Right atrium auricular region (tissue), 2 donors: ENCODE measurements around the gene ZNF79. TPM values are rescaled to one million over a fixed set of nuclear protein-coding genes. Genes with fewer than 3 reads are reported as not detected.

Experiments used
- DNase-seq: peaks from one replicate; pipeline ENCODE4 v3.0.0-alpha.2; 2019; ENCODE audit warnings: low spot score
- H3K27ac ChIP-seq, 2 donors: fragments of 200-600 bp; sonication (generic); 1 replicate in 1 of 2; 2 replicates in 1 of 2; pipeline ENCODE4 v1.5.1; 2016 to 2019
- H3K27me3 ChIP-seq, 2 donors: fragments of 200-600 bp; sonication (generic); one replicate each; pipeline versions ENCODE4 v1.5.1 to v1.6.0; 2017 to 2019
- H3K36me3 ChIP-seq: fragments of 200-600 bp; sonication (generic); one replicate; pipeline ENCODE4 v1.5.1; 2016
- H3K4me1 ChIP-seq, 2 donors: fragments of 200-600 bp; sonication (generic); one replicate each; pipeline versions ENCODE4 v1.5.1 to v1.6.0; 2017 to 2019
- H3K4me3 ChIP-seq, 2 donors: fragments of 200-600 bp; sonication (generic); 1 replicate in 1 of 2; 2 replicates in 1 of 2; pipeline ENCODE4 v1.5.1; 2017 to 2019; ENCODE audit warnings: mild to moderate bottlenecking in 1 of 2, moderate library complexity in 1 of 2
- H3K9me3 ChIP-seq, 2 donors: fragments of 200-600 bp; sonication (generic); one replicate each; pipeline ENCODE4 v1.5.1; 2019
- total RNA-seq, 2 donors: library from RNA; depleted of rRNA; stranded (reverse); fragments of >200 nt; gene quantifications; one replicate each; pipeline ENCODE4 v1.1.0, GENCODE V29; 2016
- TF ChIP-seq, protein P1 (sequence below), 2 donors: fragments of 200-600 bp; sonication (generic); IDR thresholded peaks; one replicate each; pipeline ENCODE4 v1.5.1; 2019; ENCODE audit warnings: antibody characterized with exemption in 2 of 2

ZNF79 gene
- total RNA-seq, 2 donors from 2014 or later: 5.7 TPM

DNA sequence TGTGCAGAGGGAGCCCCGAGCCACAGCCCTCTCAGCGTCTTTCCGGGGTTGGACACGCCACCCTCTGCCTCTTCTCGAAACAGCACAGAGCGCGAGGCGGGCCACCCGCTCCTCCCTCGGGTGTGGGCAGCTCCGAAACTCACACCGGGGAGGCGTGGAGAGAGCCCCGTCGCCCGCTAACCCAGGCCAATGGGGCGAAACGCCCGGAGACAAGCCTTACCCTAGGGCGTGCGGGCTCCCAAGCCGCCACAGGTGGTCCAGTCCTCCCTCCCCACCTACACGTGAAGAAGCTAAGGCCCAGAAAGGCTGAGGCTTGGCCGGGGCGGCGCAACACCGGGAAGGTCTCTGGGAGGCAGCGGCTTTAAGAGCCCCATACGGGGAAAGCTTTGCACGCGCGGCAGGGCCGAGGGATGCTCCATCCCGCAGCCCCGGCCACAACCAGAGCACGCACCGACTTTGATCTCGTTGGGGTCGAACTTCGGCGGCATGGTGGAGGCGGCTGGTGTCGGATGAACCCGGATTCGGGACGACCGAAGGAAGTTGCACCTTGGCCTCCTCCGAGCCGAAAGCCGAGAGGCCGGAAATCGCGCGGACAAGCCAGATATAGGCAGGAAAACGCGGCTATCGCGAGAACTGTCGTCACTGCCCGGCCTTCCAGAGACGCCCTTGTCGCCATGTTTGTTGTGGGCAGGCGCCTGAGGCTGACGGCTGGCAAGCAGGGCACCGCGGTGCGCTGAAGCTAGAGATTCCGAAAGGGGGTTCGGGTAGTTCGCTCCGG, 26.8 kb downstream of the ZNF79 start, which contains the start of the genes LRSAM1 and RPL12:
Gene LRSAM1 (plus strand): TSS at position 681 of the 778 bp plus-strand sequence. CDS start 3,018 bp downstream, outside the sequence.
Gene RPL12 (minus strand): TSS at position 577 of the 778 bp plus-strand sequence. CDS start 89 bp downstream, at position 488.
- H3K27ac ChIP-seq: peak within 1 kb of the TSS; percentile 95 to 96
- H3K4me3 ChIP-seq: peak within 1 kb of the TSS; percentile 82 to 87
- H3K4me1 ChIP-seq: peaks cover 0 to 58% of the 10 kb centered on the region in 2 donors
- H3K36me3 ChIP-seq: peaks cover 52% of the 10 kb centered on the region
- no peaks in the 10 kb centered on the region for H3K27me3 ChIP-seq
- DNase-seq: peak; percentile 98
- no peaks in the 10 kb centered on the region for H3K9me3 ChIP-seq
- TF ChIP-seq, protein P1, sequence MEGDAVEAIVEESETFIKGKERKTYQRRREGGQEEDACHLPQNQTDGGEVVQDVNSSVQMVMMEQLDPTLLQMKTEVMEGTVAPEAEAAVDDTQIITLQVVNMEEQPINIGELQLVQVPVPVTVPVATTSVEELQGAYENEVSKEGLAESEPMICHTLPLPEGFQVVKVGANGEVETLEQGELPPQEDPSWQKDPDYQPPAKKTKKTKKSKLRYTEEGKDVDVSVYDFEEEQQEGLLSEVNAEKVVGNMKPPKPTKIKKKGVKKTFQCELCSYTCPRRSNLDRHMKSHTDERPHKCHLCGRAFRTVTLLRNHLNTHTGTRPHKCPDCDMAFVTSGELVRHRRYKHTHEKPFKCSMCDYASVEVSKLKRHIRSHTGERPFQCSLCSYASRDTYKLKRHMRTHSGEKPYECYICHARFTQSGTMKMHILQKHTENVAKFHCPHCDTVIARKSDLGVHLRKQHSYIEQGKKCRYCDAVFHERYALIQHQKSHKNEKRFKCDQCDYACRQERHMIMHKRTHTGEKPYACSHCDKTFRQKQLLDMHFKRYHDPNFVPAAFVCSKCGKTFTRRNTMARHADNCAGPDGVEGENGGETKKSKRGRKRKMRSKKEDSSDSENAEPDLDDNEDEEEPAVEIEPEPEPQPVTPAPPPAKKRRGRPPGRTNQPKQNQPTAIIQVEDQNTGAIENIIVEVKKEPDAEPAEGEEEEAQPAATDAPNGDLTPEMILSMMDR (IDR thresholded peaks at IDR 0.05): no peak

DNA sequence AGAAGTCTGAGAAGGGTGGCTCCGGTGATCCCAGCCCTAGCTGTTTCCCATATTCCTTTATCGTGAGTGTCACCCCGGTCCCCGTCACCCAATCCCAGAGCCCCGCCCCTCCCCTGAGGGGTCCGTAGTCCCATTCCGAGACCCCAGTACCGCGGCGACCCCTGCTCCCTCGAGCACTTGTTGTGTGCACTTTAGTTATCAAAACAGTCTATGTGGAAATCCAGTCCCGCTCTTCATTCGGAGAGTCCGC, 27.4 kb downstream of the ZNF79 start:
- TF ChIP-seq, protein P1 (IDR thresholded peaks at IDR 0.05): no peak
- Histone ChIP-seq H3K36me3 (peaks cover 46% of the 10 kb centered on the region), H3K27ac (peak overlapping the region; percentile 95 to 96), H3K4me3 (peak overlapping the region; percentile 82 to 87), H3K4me1 (peaks cover 0 to 58% of the 10 kb centered on the region in 2 donors), H3K27me3 (no peaks in the 10 kb centered on the region), H3K9me3 (no peaks in the 10 kb centered on the region)
- DNase-seq: no peak

DNA sequence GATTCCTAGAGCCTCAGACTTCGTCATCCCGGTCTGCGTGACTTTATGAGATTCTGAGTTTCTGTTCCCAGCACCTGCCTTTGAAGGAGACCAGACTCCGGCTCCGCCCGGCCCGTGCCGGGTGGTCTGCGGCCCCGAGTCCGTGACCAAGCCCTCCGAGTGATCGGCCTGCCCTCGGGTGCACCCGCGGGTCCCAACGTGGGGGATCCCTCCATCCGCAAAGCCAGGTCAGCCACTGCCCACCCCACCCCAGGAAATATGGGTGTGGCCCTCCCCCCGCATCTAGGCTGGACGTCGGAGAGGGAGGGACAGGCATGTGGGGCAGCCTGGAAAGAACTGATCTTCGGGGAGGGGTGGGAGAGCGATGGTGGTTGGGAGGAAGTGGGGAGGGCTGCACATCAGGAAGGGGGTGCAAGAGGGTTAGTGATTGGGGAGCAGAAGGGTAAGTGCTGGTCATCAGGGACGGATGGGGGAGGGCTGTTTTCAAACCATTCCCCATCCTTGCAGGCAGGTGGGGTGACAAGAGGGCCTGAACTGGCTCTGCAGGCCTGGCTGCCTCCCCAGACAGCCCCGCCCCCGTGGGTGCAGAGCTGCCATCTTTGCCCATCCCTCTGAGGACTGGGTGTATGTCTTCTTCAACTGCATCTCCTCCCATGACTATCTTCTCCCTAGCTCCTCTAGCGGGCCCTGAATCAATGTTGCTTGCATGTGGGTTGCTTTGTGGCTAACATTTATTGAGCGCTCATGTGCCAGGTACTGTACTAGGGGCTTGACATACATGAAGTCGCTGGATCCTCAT, 27.9 kb downstream of the ZNF79 start:
- Histone ChIP-seq H3K36me3 (peaks cover 41% of the 10 kb centered on the region), H3K27me3 (no peaks in the 10 kb centered on the region), H3K9me3 (no peaks in the 10 kb centered on the region), H3K4me3 (peak overlapping the region; percentile 82 to 87), H3K27ac (peak overlapping the region; percentile 95 to 96), H3K4me1 (peaks cover 0 to 58% of the 10 kb centered on the region in 2 donors)
- DNase-seq: peak; percentile 64
- TF ChIP-seq, protein P1 (IDR thresholded peaks at IDR 0.05): no peak

DNA sequence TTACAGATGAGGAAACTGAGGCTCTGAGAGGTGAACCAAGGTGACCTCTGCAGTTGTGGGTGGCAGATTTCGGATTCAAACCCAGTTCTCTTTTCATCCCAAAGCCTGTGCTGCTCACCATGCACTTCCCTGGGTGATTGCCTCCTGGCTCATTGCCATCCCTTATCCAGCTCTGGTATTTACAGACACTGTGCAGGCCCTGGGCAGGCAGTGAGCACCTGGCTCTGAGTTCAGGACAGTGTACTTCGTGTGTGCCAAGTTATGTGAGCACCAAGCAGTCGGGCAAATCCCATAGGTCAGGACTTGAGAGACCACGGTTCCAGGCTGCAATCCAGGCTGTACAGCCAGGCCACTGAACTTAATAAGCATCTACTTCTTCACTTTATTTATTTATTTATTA, 28.5 kb downstream of the ZNF79 start:
- Histone ChIP-seq H3K36me3 (peaks cover 35% of the 10 kb centered on the region), H3K9me3 (no peaks in the 10 kb centered on the region), H3K27me3 (no peaks in the 10 kb centered on the region), H3K4me1 (peaks cover 0 to 58% of the 10 kb centered on the region in 2 donors), H3K27ac (peak overlapping the region; percentile 95 to 96), H3K4me3 (peak overlapping the region; percentile 82 to 87)
- peak; percentile 72 for DNase-seq
- TF ChIP-seq, protein P1 (IDR thresholded peaks at IDR 0.05): no peak

DNA sequence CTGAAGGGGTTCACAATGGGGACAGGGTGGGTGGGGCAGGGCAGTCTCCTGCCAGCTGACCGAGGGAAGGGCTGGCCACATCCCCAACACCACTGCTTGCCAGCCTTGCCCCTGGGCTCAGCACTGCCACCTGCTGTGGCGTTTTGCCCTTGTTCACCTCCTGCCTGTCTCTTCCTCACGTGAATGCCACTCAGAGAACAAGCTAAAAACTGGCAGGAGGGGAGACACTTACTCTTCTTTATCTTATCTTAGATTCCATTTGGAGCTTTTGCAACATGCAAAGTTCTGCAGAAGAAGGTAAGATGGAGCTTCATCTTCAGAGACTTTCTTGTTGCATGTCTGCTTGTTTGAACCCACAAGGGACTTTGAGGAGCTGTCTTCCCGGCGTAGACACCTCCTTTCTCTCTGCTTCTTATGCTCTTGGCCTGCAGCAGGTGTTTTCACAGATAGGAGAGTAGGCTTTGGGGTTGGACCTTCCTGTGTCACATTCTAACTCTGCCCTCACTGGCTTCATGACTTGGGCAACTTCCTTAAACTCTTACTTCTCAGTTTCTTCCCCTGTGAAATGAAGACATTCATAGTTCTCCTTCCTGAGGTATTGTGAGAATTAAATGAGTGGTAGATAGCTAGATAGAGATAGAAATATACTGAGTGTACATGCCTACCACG, 31.3 kb downstream of the ZNF79 start:
- peaks cover 0 to 33% of the 10 kb centered on the region in 2 donors for H3K4me1 ChIP-seq
- peaks cover 27% of the 10 kb centered on the region for H3K36me3 ChIP-seq
- no peak overlapping the region for H3K27ac ChIP-seq
- H3K9me3 ChIP-seq: no peaks in the 10 kb centered on the region
- DNase-seq: no peak
- H3K27me3 ChIP-seq: no peaks in the 10 kb centered on the region
- H3K4me3 ChIP-seq: no peak overlapping the region
- TF ChIP-seq, protein P1 (IDR thresholded peaks at IDR 0.05): peak in 1 of 2 donors; percentile 44
